ENCODE measurements around the gene MEFV.
"Not testable (repeated sequence)": the region's sequence is repeated elsewhere in the genome, so short reads cannot be mapped to it uniquely, and the experiment has no call there.

The MEFV gene

GRCh38 chr16:3256146-3256865, at the start of gene MEFV:
MEFV (minus strand) TSS chr16:3256633; CDS start chr16:3256587, 46 bp downstream.
- no peak for DNase-seq

GRCh38 chr16:3306078-3306477, 49.6 kb upstream of the MEFV start:
- DNase-seq: no peak

DNA sequence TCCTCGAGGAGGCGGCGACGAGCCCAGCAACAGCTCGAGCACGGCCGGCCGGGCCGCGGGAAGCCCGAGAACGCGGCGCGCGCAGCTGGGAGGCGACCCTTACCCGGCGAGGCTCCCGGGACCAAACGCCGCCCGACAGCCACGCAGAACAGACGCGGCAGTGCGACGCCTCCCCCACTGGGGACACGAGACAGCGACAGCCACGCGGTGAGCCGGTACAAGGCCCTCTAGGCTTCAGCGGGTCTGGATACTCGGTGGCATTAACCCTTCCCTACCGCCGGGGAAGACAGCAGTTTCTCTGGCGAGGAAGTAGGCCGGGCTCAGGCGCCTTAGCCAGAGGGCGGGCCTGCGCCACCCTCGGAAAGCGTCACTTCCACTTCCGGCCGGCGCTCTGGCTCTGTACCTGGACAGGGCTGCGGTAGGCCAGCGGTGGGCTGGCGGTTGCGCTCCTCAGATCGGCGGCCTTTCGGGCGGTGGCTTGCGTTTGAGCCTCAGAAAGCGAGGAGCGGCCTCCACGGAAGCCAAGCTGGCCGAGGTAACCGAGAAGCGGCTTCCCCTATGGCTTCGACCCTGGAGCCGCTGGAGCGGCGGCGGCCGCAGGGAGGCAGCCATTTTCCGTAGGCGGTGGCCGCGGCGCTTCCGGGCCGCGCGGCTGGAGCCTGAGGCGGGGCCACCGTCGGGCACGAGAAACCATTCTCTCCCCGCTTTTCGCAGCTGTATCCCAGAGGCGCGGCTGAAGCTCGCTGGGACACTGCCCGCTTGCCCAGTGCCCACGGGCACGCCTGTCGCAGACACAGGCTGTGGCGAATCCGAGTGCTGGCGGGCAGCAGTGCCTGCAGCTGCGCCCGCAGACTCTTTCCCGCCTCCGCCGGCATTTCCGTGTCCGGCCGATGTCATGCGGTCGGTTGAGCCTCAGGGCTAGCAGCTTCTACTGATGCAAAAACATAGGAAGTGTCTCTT, 49.0 kb upstream of the MEFV start, which contains the start of the genes TIGD7 and ZNF75A:
Gene TIGD7 (minus strand): TSS at position 322 of the 960 bp plus-strand sequence. CDS start 4,816 bp downstream, outside the sequence.
Gene ZNF75A (plus strand): TSS at position 389 of the 960 bp plus-strand sequence. CDS start 2,932 bp downstream, outside the sequence.
- peak; percentile 68 for DNase-seq

- no peak for DNase-seq
Measured at GRCh38 chr16:3304370-3304769, 47.9 kb upstream of the MEFV start.

GRCh38 chr16:3295783-3296182, 39.4 kb upstream of the MEFV start:
- DNase-seq: no peak

- no peak for DNase-seq
Measured at GRCh38 chr16:3295209-3295608, 38.8 kb upstream of the MEFV start.

- DNase-seq: no peak
Measured at GRCh38 chr16:3292604-3293003, 36.2 kb upstream of the MEFV start.

DNA sequence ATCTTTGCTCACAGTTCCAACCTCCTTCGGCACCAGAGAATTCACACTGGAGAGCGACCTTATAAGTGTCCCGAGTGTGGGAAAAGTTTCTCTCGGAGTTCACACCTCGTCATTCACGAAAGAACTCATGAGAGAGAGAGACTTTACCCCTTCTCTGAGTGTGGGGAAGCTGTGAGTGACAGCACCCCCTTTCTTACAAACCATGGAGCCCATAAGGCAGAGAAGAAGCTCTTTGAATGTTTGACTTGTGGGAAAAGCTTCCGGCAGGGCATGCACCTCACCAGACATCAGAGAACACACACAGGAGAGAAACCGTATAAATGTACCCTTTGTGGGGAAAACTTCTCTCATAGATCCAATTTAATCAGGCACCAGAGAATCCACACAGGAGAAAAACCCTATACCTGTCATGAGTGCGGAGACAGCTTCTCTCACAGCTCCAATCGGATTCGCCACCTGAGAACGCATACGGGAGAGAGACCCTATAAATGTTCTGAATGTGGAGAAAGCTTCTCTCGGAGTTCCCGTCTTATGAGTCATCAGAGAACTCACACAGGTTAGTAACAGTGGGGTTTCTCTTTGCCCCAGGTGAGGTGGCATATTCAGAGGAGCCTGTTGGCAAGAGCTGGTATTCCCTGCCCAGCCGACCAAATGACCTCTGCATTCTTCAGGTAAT, 33.7 kb upstream of the MEFV start:
- DNase-seq: no peak

DNA sequence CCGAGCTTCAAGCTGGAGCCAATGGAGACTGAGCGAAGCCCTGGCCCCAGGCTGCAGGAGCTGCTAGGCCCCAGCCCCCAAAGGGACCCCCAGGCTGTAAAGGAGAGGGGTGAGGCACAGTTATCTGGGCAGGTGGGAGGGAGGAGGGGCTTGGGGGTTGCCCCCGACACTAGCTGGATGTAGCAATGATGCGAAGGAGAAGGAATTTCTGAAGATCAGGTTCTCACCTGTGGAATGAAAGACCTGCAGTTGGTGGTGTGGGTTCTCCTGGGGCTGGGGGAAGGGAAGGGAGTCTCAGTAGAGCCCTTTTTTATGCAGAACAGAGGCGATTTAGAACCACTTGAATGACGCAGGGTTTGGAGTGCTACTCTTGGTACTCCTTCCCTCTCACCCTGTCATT, 28.7 kb upstream of the MEFV start:
- no peak for DNase-seq

DNA sequence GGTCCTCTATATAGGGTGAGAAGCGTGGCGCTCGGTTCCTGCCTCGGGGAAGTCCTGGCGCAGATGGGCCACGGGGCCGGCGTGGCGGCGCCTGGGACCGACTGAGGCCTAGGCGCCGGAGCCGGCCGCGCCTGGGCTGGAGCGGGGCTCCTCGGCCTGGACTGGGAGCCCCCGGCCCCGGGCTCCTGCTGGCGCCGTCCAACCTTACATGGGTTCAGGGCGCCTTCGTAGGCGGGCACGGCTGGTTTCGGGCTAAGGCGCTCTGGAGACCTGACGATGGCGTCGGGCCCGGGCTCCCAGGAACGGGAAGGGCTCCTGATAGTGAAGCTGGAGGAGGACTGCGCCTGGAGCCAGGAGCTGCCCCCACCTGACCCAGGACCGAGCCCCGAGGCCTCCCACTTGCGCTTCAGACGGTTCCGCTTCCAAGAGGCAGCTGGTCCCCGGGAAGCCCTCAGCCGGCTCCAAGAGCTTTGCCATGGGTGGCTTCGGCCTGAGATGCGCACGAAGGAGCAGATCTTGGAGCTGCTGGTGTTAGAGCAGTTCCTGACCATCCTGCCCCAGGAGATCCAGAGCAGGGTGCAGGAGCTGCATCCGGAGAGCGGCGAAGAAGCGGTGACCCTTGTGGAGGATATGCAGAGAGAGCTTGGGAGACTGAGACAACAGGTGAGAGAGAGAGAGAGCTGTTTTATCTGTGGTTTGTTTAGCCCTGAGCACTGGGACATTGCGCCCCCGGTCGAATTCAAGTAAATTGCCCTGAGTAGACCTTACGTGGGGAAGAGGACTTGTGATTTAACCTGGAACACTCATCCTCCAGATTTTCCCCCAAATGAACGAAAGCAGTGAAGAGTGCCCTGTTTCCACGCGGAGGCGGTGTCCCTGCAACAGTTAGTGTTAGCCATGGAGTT, 27.4 kb upstream of the MEFV start:
- no peak for DNase-seq

DNA sequence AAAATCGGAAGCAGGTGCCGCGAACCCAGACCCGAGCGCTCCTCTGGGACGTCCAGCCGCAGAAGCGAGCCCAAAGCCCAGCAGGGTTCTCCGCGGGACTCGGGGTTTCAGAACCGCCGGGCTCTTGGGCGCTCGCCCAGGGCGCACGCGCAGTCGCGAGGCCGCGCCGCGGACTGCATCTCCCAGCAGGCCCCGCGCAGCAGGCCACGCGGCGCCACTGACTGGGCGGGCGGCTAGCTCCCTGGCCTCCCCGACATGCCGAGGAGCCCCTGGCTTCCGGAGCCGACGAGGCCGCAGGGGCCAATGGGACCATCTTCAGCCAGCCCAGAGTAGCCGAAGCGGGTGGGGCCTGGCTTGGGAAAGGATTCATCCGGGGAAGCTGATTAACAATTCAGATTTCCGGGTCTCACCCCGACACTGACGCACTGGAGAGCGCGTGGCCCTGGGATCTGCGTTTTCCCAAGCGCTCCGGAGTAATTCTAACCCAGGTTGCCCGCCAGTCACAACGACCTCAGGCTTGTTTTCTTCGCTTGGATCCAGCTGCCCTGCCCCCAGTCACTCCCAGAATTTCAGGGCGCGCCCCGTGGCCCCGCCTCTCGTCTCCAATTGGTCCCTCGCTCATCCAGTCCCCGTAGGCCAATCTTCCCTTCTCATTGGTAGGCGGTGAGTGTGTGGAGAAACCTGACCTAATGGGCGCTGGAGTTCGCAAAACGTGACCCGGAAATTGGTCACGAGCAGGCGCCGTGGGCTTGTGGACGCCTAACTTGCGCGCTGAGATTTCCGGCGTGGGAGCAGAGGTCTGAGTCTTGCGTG, 26.5 kb upstream of the MEFV start, which contains the start of gene ZNF263:
Gene ZNF263 (plus strand): TSS at position 762 of the 813 bp plus-strand sequence. CDS start 328 bp downstream, outside the sequence.
- DNase-seq: peak; percentile 93

- DNase-seq: no peak
Measured at GRCh38 chr16:3282103-3282729, 25.8 kb upstream of the MEFV start.

DNA sequence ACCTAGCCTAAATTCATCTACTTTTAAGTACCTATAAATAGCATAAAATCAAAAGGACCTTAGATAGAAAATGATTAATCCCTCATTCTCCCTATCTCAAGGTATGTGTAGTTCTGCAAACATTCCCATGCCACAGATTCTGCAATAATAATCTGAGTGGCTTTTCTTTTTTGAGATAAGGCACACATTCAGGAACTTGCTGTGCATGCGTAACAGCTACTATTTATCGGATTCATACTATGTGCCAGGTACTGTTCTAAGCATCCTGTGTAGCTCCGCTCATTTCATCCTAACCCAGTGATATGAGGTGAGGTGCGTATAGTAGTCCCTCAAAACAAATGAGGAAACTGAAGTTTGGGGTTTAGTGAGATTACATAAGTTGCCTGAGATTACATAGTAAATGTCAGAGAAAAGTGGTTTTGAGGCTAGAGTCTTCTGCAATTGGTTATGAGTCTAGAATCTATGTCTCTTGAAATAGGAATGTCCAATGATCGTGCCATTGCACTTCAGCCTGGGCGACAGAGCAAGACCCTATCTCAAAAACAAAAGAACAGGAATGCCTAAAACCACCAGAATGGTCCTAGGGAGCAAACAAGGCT, 24.9 kb upstream of the MEFV start:
- DNase-seq: no peak

DNA sequence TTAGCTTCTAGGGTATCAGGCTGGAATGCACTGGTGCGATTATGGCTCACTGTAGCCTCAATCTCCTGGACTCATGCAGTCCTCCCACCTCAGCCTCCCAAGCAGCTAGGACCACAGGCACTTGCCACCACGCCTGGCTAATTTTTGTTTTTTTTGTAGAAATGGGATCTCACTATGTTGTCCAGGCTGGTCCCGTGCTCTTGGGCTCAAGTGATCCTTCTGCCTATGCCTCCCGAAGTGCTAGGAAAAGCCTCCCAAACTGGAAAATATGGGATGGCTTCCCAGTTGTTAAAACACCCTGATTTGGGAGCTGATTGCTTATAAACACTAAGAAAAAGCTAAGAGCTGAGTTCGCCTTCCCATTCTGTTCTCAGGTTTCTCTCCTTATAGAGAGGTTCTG, 20.2 kb upstream of the MEFV start:
- DNase-seq: no peak

DNA sequence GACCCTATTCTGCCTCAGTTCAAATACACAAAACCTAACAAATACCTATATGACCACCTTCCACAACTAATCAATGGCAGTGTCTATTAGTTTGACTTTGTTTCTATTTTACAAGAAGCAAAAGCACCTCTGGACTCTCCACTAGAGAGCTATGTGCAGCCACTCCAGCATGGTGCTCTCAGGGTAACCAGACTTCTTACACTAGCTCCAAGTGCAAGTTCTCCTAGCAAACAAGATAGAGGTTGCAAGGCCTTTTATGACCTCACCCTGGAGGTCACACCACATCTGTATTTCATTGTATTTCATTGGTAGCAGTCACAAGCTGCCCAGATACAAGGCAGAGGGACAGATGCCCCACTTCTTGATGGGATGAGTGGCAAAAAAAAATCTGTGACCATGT, 18.5 kb upstream of the MEFV start:
- DNase-seq: no peak

- no peak for DNase-seq
Measured at GRCh38 chr16:3274490-3274889, 18.1 kb upstream of the MEFV start.

DNA sequence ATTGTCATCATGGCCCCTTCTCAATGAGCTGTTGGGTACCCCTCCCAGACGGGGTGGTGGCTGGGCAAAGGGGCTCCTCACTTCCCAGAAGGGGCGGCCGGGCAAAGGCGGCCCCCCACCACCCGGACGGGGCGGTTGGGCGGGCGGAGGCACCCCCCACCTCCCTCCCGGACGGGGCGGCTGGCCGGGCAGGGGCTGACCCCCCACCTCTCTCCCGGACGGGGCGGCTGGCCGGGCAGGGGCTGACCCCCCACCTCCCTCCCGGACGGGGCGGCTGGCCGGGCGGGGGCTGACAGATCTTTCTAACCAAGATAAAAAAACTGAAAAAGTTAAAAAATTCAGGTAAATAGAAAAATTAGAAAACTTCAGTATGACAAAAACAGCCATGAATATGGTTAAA, 14.8 kb upstream of the MEFV start:
- not testable (repeated sequence) for DNase-seq

- DNase-seq: not testable (repeated sequence)
Measured at GRCh38 chr16:3270718-3271117, 14.3 kb upstream of the MEFV start.

- no peak for DNase-seq
Measured at GRCh38 chr16:3268294-3268693, 11.9 kb upstream of the MEFV start.
